H54 (cell line): Measurements from ENCODE around the gene REV3L.
A peak's percentile ranks its signal among the peaks of the same experiment; 100 is the strongest.
"Not testable (repeated sequence)": the region's sequence is repeated elsewhere in the genome, so short reads cannot be mapped to it uniquely, and the experiment has no call there.

Experiments
- DNase-seq: peaks from one replicate; pipeline ENCODE4 v3.0.0; 2011; ENCODE audit warnings: low spot score, mixed read lengths; ENCODE audit not compliant: insufficient read length
- FAIRE-seq: peaks from 3 replicates; lab custom pipeline; 2011; peaks lifted over from hg19 to GRCh38; lab: Jason Lieb, UNC
- POLR2A ChIP-seq: IDR thresholded peaks from 2 replicates; pipeline ENCODE4 v1.6.1; 2011; ENCODE audit warnings: low read depth, mild to moderate bottlenecking, low read length

Gene REV3L

GRCh38 chr6:111481836-111482187, 1.2 kb downstream of the REV3L start:
- TF ChIP-seq POLR2A = no peak
- no peak for DNase-seq
- no peak for FAIRE-seq

- FAIRE-seq = peak; percentile 41
- no peak for DNase-seq
- TF ChIP-seq POLR2A = no peak
These were observed 1.8 kb downstream of the REV3L start for GRCh38 chr6:111480988-111481822.

- FAIRE-seq (peak; percentile 30), DNase-seq (no peak)
- TF ChIP-seq POLR2A = no peak
These were observed 4.3 kb downstream of the REV3L start for GRCh38 chr6:111478749-111479148.

GRCh38 chr6:111478064-111478476, 4.9 kb downstream of the REV3L start:
- FAIRE-seq (peak; percentile 38), DNase-seq (no peak)
- no peak for TF ChIP-seq POLR2A

- FAIRE-seq (no peak), DNase-seq (no peak)
- no peak for TF ChIP-seq POLR2A
These were observed 5.5 kb downstream of the REV3L start for GRCh38 chr6:111477481-111477938.

- not testable (repeated sequence) for FAIRE-seq, DNase-seq
These were observed 7.0 kb downstream of the REV3L start for GRCh38 chr6:111476061-111476460.

GRCh38 chr6:111474771-111475170, 8.2 kb downstream of the REV3L start:
- DNase-seq (no peak), FAIRE-seq (no peak)
- TF ChIP-seq POLR2A = no peak

GRCh38 chr6:111474106-111474505, 8.9 kb downstream of the REV3L start:
- no peak for FAIRE-seq
- TF ChIP-seq POLR2A = no peak
- no peak for DNase-seq

GRCh38 chr6:111472933-111473435, 10.0 kb downstream of the REV3L start:
- no peak for FAIRE-seq
- TF ChIP-seq POLR2A = no peak
- no peak for DNase-seq

- FAIRE-seq (no peak), DNase-seq (no peak)
- TF ChIP-seq POLR2A = no peak
These were observed 11.1 kb downstream of the REV3L start for GRCh38 chr6:111471958-111472357.

GRCh38 chr6:111471533-111471932, 11.5 kb downstream of the REV3L start:
- DNase-seq (no peak), FAIRE-seq (no peak)
- TF ChIP-seq POLR2A = no peak

- TF ChIP-seq POLR2A = no peak
- FAIRE-seq (no peak), DNase-seq (no peak)
These were observed 12.0 kb downstream of the REV3L start for GRCh38 chr6:111470991-111471390.

GRCh38 chr6:111469543-111469942, 13.5 kb downstream of the REV3L start:
- DNase-seq (no peak), FAIRE-seq (no peak)
- no peak for TF ChIP-seq POLR2A

- DNase-seq (no peak), FAIRE-seq (no peak)
- TF ChIP-seq POLR2A = no peak
These were observed 14.5 kb downstream of the REV3L start for GRCh38 chr6:111468329-111469012.

- FAIRE-seq = no peak
- no peak for TF ChIP-seq POLR2A
- no peak for DNase-seq
These were observed 18.8 kb downstream of the REV3L start for GRCh38 chr6:111464184-111464583.
